Transverse colon (tissue), 4 donors: ENCODE data around the gene HSD17B12. TPM values are rescaled to one million over a fixed set of nuclear protein-coding genes. Genes with fewer than 3 reads are reported as not detected.

Experiments used
- DNase-seq: peaks from one replicate; pipeline ENCODE4 v3.0.0-alpha.2; 2019
- H3K27ac ChIP-seq, 4 donors: fragments of 200-600 bp; sonication (generic); 2 replicates each; pipeline ENCODE4 v1.5.1; 2016 to 2018; ENCODE audit warnings: inconsistent platforms in 4 of 4
- H3K27me3 ChIP-seq: fragments of 200-600 bp; sonication (generic); 2 replicates; pipeline ENCODE4 v1.5.1; 2017; ENCODE audit warnings: inconsistent platforms
- H3K36me3 ChIP-seq, 4 donors: fragments of 200-600 bp; sonication (generic); 2 replicates each; pipeline ENCODE4 v1.5.1; 2017 to 2019; ENCODE audit warnings: inconsistent platforms in 4 of 4
- H3K4me1 ChIP-seq, 4 donors: fragments of 200-600 bp; sonication (generic); 2 replicates each; pipeline ENCODE4 v1.5.1; 2017 to 2020; ENCODE audit warnings: inconsistent platforms in 4 of 4
- H3K4me3 ChIP-seq, 4 donors: fragments of 200-600 bp; sonication (generic); 1 replicate in 1 of 4; 2 replicates in 3 of 4; pipeline versions ENCODE4 v1.5.1 to v1.6.1; 2017 to 2019; ENCODE audit warnings: inconsistent platforms in 4 of 4
- H3K9me3 ChIP-seq, 2 donors: fragments of 200-600 bp; sonication (generic); 2 replicates each; pipeline ENCODE4 v1.5.1; 2017 to 2019; ENCODE audit warnings: inconsistent platforms in 2 of 2
- EP300 ChIP-seq: sonication (generic); formaldehyde crosslinking; IDR thresholded peaks from one replicate; pipeline ENCODE4 v1.6.1; 2017; ENCODE audit warnings: antibody characterized with exemption, low read depth
- POLR2A ChIP-seq: fragments of 450-650 bp; IDR thresholded peaks from one replicate; pipeline ENCODE4 v1.6.1; 2016; ENCODE audit warnings: antibody characterized with exemption, mild to moderate bottlenecking, moderate library complexity
- POLR2AphosphoS5 ChIP-seq, 3 donors: sonication (generic); formaldehyde crosslinking; IDR thresholded peaks; one replicate each; pipeline ENCODE4 v1.6.1; 2016; ENCODE audit warnings: antibody characterized with exemption in 3 of 3
- WGBS, 2 donors: methylation state at CpG; one replicate each; pipeline ENCODE4 v1.1.5; 2018; ENCODE audit warnings: low coverage in 1 of 2; 5-methylcytosine and 5-hydroxymethylcytosine counted together
- in situ Hi-C, 4 donors: fragments of 200-750 bp; cut with MboI; loops; one replicate each; pipeline versions ENCODE4 v1.15.0 to v1.15.1; 2017; ENCODE audit warnings: low sequenced_read_pairs in 3 of 4, low pct_ligation_motif_present in 1 of 4, low pct_unique_long_range_greater_than_20kb in 1 of 4
- intact Hi-C: fragments of 100-400 bp; cut with DNase I; formaldehyde crosslinking; loops from one replicate; pipeline ENCODE4 v1.15.1; 2023; ENCODE audit warnings: low total_unique reads
- total RNA-seq, 4 donors: library from RNA; depleted of rRNA; stranded (reverse); fragments of >200 nt; gene quantifications; one replicate each; pipeline ENCODE4 v1.1.0, GENCODE V29; 2016
- TF ChIP-seq, protein P1 (sequence below), 5 experiments: fragments of 200-600 bp in 3 of 5; fragments of 450-650 bp in 2 of 5; sonication (generic) in 3 of 5; IDR thresholded peaks; 1 replicate in 2 of 5; 2 replicates in 3 of 5; pipeline ENCODE4 v1.5.1; 2016 to 2017; ENCODE audit warnings: antibody characterized with exemption in 5 of 5, inconsistent platforms in 3 of 5, mild to moderate bottlenecking in 2 of 5, moderate library complexity in 1 of 5

Gene HSD17B12
- total RNA-seq, 4 donors from 2014 or later = 33.3 to 65.7 (median 47.1) TPM

- in situ Hi-C loops (no loop called here), intact Hi-C loops (no loop called here)
- no peak overlapping the region for H3K4me3 ChIP-seq
- H3K27me3 ChIP-seq = peaks cover 83% of the 10 kb centered on the region
- H3K27ac ChIP-seq = no peak overlapping the region
- no peaks in the 10 kb centered on the region for H3K4me1 ChIP-seq
- H3K9me3 ChIP-seq = no peaks in the 10 kb centered on the region
- WGBS, 2 donors = 37 to 44% methylated on average over 3 of the region's 3 CpGs
- TF ChIP-seq, protein P1, sequence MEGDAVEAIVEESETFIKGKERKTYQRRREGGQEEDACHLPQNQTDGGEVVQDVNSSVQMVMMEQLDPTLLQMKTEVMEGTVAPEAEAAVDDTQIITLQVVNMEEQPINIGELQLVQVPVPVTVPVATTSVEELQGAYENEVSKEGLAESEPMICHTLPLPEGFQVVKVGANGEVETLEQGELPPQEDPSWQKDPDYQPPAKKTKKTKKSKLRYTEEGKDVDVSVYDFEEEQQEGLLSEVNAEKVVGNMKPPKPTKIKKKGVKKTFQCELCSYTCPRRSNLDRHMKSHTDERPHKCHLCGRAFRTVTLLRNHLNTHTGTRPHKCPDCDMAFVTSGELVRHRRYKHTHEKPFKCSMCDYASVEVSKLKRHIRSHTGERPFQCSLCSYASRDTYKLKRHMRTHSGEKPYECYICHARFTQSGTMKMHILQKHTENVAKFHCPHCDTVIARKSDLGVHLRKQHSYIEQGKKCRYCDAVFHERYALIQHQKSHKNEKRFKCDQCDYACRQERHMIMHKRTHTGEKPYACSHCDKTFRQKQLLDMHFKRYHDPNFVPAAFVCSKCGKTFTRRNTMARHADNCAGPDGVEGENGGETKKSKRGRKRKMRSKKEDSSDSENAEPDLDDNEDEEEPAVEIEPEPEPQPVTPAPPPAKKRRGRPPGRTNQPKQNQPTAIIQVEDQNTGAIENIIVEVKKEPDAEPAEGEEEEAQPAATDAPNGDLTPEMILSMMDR (IDR thresholded peaks at IDR 0.05) = no peak
- TF ChIP-seq POLR2AphosphoS5 (IDR thresholded peaks at IDR 0.05) (no peak), POLR2A (no peak), EP300 (no peak)
- DNase-seq = no peak
- no peaks in the 10 kb centered on the region for H3K36me3 ChIP-seq
Observed at GRCh38 chr11:43639224-43639623, 41.3 kb upstream of the HSD17B12 start.

GRCh38 chr11:43639920-43640319 lies 40.6 kb upstream of the HSD17B12 start:
- no peaks in the 10 kb centered on the region for H3K9me3 ChIP-seq
- DNase-seq = no peak
- intact Hi-C loops (no loop called here), in situ Hi-C loops (no loop called here)
- H3K4me1 ChIP-seq = peaks cover 3 to 5% (median 4%) of the 10 kb centered on the region in 4 donors
- H3K4me3 ChIP-seq = no peak overlapping the region
- H3K27ac ChIP-seq = no peak overlapping the region
- no peaks in the 10 kb centered on the region for H3K36me3 ChIP-seq
- no peak for TF ChIP-seq EP300
- no peak for TF ChIP-seq POLR2AphosphoS5 (IDR thresholded peaks at IDR 0.05)
- no peak for TF ChIP-seq POLR2A
- TF ChIP-seq, protein P1 (IDR thresholded peaks at IDR 0.05) = no peak
- peaks cover 78% of the 10 kb centered on the region for H3K27me3 ChIP-seq
- WGBS, 2 donors = 62 to 76% methylated on average over 2 to 3 of the region's 3 CpGs

DNA sequence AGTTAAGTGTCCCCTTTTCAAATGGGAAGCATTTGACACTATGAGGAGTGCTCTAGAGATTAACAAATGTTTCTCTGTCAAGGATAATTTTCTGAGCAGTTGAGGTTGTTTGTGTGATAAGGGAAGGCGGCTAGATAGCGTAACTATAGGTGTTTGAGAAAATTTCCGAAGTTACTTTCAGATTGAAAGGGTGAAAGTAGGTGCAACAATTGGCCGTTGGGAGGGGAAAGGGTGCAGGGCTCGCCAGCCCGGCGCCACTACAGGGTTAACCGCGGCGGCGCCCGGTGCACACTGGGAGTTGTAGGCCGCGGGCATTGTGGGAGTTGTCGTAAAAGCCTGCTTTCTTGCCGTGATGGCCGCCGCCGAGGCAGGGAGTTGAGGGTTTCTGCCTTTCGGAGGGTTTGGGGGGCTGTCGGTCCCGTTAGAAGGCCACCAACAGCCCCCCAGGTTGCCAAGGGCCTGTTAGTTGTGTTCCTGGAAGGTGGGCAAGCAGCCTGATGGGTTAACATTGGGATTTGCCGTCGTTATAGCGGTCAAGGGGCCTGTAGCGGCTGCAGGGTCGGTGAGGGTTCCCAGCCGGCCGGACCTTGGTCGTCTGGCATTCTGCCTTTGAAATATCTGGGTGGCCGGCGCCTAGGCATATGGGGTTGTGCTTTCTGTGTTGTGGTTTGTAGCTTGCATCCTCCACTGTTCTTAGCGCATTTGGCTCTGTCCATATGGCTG lies 36.5 kb upstream of the HSD17B12 start:
- H3K36me3 ChIP-seq = no peaks in the 10 kb centered on the region
- peak overlapping the region; percentile 79 to 94 (median 80) for H3K4me3 ChIP-seq
- no peaks in the 10 kb centered on the region for H3K9me3 ChIP-seq
- H3K4me1 ChIP-seq = peaks cover 6 to 14% (median 7%) of the 10 kb centered on the region in 4 donors
- peak; percentile 46 to 88 (median 64) for TF ChIP-seq POLR2AphosphoS5 (IDR thresholded peaks at IDR 0.05)
- TF ChIP-seq, protein P1 (IDR thresholded peaks at IDR 0.05) = no peak
- peak; percentile 30 for TF ChIP-seq POLR2A
- in situ Hi-C loops = no loop called here
- intact Hi-C loops = no loop called here
- peaks cover 37% of the 10 kb centered on the region for H3K27me3 ChIP-seq
- 0 to 1% methylated on average over 3 to 23 of the region's 33 CpGs for WGBS, 2 donors
- peak overlapping the region; percentile 68 to 79 (median 73) for H3K27ac ChIP-seq
- peak; percentile 89 for DNase-seq

DNA sequence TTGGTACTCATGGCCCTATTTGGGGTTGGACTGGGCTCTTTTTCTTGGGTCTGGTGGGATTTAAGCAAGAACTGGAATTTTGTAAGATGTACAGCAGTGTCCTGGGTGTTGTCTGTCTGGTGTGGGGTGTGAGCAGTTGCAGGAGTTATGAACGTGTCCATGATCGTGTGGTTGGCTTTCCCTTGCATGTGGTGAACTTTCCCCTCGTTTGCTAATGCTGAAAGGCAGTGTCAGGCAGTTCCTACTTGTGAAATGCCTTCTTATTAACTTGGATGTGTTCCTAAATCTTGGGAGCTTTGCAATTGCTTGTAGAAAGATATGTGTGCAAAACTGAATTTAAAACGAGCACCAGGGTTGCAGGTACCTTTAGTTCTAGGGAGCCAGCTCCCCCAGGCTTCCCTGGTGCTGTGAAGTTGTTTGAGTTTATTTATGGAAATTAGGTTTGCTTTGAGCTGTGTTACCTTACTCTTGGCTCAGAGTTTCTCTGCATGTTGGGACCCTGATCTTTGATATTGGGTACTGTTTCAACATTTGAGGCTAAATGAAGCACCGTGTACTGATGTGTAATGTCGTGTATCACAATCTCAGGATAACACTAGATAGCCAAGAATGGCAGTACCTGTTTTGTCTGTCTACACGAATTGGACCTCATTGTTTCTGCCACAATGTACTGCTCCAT lies 35.8 kb upstream of the HSD17B12 start:
- WGBS, 2 donors = 25% methylated on average over 7 of the region's 7 CpGs; no CpG with 5 or more reads in 1 of the 2 donors
- Histone ChIP-seq H3K27ac (peak overlapping the region in 3 of 4 donors; percentile 68 to 79 (median 78)), H3K4me3 (peak overlapping the region; percentile 79 to 94 (median 80)), H3K4me1 (peaks cover 6 to 14% (median 7%) of the 10 kb centered on the region in 4 donors), H3K36me3 (no peaks in the 10 kb centered on the region), H3K27me3 (peaks cover 30% of the 10 kb centered on the region), H3K9me3 (no peaks in the 10 kb centered on the region)
- DNase-seq = peak; percentile 8
- in situ Hi-C loops = no loop called here
- intact Hi-C loops = no loop called here
- TF ChIP-seq, protein P1 (IDR thresholded peaks at IDR 0.05) = no peak
- no peak for TF ChIP-seq POLR2A
- TF ChIP-seq EP300 = no peak
- TF ChIP-seq POLR2AphosphoS5 (IDR thresholded peaks at IDR 0.05) = no peak
